Measurements from ENCODE around the gene NUCB2.

- no peak for TF ChIP-seq CTCF (IDR thresholded peaks at IDR 0.05; ENCODE audit: low read depth, low read length)
- TF ChIP-seq POLR2A (IDR thresholded peaks at IDR 0.05; ENCODE audit: extremely low read depth, insufficient read length): no peak
Measured at GRCh38 chr11:17328871-17329494, 52.4 kb downstream of the NUCB2 start.
